AG08396 (cell line): ENCODE results near the gene RALGAPA2.

ENCODE experiments used
- DNase-seq: peaks from one replicate; pipeline ENCODE4 v3.0.0; 2012; ENCODE audit warnings: low spot score, mixed read lengths

Gene RALGAPA2

GRCh38 chr20:20535051-20535450 is 177.4 kb downstream of the RALGAPA2 start:
- no peak for DNase-seq

GRCh38 chr20:20531283-20531682 is 181.2 kb downstream of the RALGAPA2 start:
- no peak for DNase-seq

DNA sequence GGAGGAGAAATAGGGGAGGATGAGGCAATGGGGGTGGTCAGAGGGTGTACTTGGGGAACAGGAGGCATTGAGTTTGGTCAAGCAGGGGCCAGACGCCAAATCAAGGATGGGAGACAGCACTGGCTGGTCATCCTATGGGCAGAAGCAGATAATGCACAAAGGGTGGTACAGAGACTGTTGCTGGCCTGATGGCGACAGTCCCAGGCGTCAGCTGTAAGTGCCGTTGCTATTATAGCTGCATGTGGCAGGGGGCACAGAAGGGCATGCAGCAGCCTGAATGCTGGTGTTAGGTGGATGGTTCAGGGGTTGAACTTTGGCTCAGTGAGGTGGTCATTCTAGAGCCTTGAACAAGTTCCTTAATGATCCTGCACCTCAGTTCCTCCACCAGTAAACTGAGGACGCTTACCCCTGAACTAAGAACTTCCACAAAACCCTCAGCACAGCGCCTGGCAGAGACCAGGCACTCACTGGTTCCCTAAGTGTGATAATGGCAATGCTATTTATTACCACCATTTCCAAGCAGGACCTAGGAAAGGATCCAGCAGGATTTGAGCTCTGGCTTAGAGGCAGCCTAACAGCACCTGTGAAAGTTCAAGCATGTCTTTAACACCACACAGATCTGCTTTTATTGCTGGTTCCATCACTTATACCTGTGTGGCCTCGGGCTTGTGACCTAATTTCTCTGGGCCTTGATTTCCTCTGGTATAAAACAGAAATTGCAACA is 181.9 kb downstream of the RALGAPA2 start:
- no peak for DNase-seq

DNA sequence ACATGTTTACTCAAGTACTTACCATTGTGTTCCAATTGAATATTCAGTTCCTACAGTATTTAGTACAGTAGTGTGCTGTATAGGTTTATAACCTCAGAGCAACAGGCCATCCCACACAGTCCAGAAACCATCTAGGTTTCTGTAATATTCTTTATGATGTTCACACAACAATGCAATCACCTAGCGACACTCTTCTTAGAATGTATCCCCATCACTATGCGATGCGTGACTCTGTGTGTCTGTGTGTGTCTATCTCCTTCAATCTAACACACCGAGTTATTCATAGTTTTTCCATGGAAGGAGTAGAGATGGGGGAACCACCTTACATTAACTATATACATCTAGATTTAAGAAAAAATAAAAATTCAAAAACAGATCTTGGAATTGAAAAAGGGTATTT is 182.8 kb downstream of the RALGAPA2 start:
- no peak for DNase-seq

- DNase-seq = no peak
These were observed 183.6 kb downstream of the RALGAPA2 start for GRCh38 chr20:20528861-20529260.

GRCh38 chr20:20527661-20528060 is 184.8 kb downstream of the RALGAPA2 start:
- no peak for DNase-seq

DNA sequence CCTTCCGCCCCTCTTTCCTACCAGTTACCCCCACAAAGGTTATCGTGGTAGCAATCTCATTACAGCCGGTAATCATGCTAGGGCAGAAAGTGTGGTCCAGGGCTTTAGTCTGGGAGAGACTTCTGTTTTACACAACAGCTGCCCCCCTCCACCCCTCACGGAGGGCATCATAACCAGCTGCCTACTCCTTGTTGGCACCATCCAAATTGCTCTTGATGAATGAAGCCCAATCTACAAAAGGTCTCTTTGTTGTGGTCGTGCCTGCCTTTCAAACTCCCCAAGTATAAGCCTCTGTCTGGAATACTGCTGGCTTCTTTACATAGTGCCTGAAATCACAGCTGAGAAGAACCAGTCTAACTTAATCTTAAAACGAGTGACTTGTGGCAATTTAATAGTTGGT is 186.7 kb downstream of the RALGAPA2 start:
- no peak for DNase-seq

DNA sequence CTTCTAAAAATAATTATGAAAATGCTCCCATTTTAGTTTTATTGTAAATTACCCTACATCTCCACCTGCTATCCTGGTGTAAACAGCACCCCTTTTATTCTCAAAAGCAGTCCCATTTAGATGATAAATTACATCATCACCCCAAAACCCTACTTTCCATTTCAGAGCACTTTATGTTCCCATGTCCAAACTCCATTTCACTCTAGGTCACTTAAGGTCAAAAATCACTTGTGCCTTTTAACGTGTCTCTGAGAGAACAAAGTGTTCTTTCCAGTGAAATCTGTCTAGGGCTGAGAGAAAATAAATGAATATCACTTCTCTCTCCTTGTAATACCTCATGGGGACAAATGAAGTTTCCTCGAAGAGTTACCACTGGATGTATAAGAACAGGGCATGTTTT is 187.2 kb downstream of the RALGAPA2 start:
- DNase-seq = no peak

DNA sequence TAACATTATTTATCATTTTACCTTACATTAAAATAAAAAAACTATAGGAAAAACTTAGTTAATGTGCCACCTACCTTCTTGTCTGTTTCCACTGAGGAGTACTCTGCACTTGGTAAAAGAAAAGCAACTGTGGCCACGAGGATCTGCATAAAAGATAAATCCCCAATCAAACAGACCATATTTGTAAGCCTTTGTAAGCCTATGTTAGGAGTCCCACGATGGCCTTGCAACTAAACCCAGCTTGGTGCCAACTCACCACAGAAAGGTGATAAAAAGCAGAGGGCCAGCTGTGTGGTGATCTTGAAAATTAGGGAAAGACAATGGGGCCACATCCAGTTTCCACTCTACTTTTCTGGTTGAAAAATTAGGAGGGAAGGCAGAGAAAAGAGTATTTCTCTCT is 187.7 kb downstream of the RALGAPA2 start:
- DNase-seq = no peak

DNA sequence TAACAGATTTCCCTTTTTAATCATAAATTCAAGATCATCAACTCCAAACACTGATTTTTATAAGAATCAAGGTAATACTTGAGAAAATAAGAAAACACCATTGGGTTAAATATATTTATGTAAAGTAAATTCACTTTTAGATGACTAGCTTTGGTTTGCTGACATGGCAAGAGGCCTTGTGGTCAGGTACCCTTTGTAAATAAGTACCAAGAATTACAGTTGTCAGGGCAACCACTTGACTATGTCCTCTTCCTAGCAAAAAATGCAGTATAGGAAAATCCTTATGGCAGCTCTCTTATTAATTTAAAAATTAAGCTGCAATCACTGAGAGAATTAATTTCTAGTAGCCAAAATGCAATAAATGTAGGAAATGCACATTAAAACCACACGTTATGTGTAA is 190.7 kb downstream of the RALGAPA2 start:
- no peak for DNase-seq

DNA sequence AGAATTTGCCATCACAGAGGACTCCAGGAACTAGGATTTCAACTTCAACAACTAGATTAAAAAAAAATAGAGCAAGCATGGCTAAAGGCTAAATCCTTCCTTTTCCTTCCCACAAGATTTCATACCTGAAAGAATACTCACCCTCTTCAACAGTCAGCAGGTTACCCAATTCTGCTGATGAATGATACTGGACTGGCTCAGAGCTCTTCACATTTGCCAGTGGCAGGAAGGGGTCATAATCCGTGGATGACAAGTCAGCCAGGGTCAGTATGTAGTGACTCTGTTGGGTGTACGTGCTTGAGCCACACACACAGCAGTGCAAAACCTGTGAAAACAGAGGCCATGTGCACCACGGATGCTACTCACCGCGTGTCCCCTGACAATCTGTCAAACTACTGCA is 191.7 kb downstream of the RALGAPA2 start:
- peak; percentile 21 for DNase-seq

DNA sequence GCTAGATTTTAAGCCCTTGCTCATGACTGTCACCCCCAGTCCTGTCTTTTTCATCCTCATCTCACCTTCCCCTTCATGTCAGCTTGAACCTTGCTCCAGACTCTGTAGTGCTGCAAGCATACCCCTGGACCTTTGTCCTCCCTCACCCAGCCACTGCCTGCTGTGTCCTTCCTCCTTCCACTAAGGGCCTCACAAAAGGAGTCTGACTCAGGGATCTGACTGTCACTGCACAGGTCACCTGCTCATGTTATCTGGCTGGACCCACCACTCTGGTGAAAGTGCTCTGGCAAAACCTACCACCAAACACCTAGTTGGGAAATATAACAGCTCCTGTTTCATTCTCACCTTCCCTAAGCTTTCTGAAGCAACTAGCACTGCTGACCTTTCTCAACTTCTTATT is 193.2 kb downstream of the RALGAPA2 start:
- no peak for DNase-seq

GRCh38 chr20:20518263-20518662 is 194.2 kb downstream of the RALGAPA2 start:
- DNase-seq = no peak

- DNase-seq = no peak
These were observed 195.1 kb downstream of the RALGAPA2 start for GRCh38 chr20:20517296-20517695.

- no peak for DNase-seq
These were observed 198.7 kb downstream of the RALGAPA2 start for GRCh38 chr20:20513720-20514119.

- no peak for DNase-seq
These were observed 206.9 kb downstream of the RALGAPA2 start for GRCh38 chr20:20505554-20505953.

- DNase-seq = no peak
These were observed 208.5 kb downstream of the RALGAPA2 start for GRCh38 chr20:20503777-20504530.

- DNase-seq = no peak
These were observed 211.3 kb downstream of the RALGAPA2 start for GRCh38 chr20:20501128-20501527.

DNA sequence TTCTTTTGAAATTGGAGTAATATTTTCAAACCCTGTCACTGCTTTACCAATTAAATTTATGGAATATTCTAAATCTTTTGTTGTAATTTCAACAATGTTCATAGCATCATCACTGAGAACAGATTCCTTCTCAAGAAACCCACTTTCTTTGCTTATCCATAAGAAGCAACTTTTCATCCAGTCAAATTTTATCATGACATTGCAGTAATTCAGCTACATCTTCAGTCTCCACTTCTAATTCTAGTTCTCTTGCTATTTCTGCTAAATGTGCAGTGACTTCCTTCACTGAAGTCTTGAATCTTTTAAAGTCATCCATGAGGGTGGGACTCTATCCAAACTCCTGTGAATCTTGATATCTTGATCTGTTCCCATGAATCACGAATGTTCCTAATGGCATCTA is 212.1 kb downstream of the RALGAPA2 start:
- DNase-seq = no peak

- no peak for DNase-seq
These were observed 213.0 kb downstream of the RALGAPA2 start for GRCh38 chr20:20499439-20499838.

- DNase-seq = peak; percentile 31
These were observed 214.2 kb downstream of the RALGAPA2 start for GRCh38 chr20:20498076-20498861.

DNA sequence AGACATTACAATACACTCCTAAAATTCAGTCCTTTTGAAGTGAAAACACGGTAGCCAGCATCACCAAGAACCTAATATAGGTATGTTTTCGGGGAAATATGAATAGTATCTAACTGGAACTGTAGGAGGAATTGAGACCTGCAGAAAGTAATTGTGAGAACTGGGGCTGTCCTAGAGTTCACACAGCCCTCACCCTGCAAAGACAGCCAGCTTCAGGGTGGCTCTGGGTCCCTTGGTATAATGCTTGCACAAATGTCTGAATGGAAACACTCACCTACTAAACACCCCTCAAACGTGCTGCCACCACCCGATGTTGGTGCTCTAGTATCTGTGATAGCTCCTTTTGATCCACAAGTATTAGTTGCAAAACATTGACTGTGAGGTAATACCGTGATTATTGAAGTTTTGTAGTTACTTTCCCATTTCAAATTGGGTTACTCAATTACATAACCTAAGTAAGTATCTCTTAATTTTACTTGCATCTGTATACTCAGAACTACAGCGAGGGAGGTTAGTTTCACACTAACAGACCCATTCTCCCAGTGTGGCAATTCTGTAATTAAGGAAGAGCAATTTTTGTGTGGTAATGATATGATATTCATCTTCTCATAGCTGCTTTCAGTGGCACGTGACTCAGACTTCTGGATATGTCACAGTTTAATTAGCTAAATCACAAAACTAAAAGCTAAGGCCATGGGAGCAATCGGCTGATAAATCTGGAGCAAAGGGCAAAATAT is 215.0 kb downstream of the RALGAPA2 start:
- no peak for DNase-seq
